DND-41 (cell line): Measurements from ENCODE around the gene UCP2.

Experiments
- ATAC-seq: fragments of 200-7000 bp; cut with Tn5 transposase; 3 replicates; pipeline ENCODE4 v1.9.1; 2021; ENCODE audit warnings: low read depth; ENCODE audit not compliant: insufficient read depth
- DNase-seq: peaks from one replicate; pipeline ENCODE4 v3.0.0-alpha.2; 2020
- H2AFZ ChIP-seq: 2 replicates; pipeline ENCODE4 v1.6.0; 2012; ENCODE audit warnings: low read depth, low read length
- H3K27ac ChIP-seq: 2 replicates; pipeline ENCODE4 v1.5.1; 2012; ENCODE audit warnings: low read length, inconsistent platforms
- H3K27me3 ChIP-seq: fragments of 200-600 bp; sonication (generic); 2 replicates; pipeline ENCODE4 v1.6.0; 2012; ENCODE audit warnings: low read length, mild to moderate bottlenecking, inconsistent platforms; ENCODE audit not compliant: insufficient read depth, poor library complexity
- H3K36me3 ChIP-seq: 2 replicates; pipeline ENCODE4 v1.5.1; 2012; ENCODE audit warnings: low read length, inconsistent platforms; ENCODE audit not compliant: insufficient read depth
- H3K4me1 ChIP-seq: 2 replicates; pipeline ENCODE4 v1.5.1; 2012; ENCODE audit warnings: mild to moderate bottlenecking, low read length; ENCODE audit not compliant: insufficient read depth
- H3K4me2 ChIP-seq: 2 replicates; pipeline ENCODE4 v1.6.0; 2012; ENCODE audit warnings: mild to moderate bottlenecking, moderate library complexity, low read length, inconsistent platforms; ENCODE audit not compliant: insufficient read depth
- H3K4me3 ChIP-seq, 2 experiments: fragments of 200-600 bp in 1 of 2; shearing (Covaris generic) in 1 of 2; 2 replicates each; pipeline ENCODE4 v1.5.1; 2012 to 2016; ENCODE audit warnings: inconsistent platforms in 2 of 2, low read length in 2 of 2, mild to moderate bottlenecking in 2 of 2, low read depth in 1 of 2, moderate library complexity in 1 of 2
- H3K79me2 ChIP-seq: 2 replicates; pipeline ENCODE4 v1.6.0; 2012; ENCODE audit warnings: low read length, inconsistent platforms; ENCODE audit not compliant: insufficient read depth
- H3K9ac ChIP-seq: 2 replicates; pipeline ENCODE4 v1.6.0; 2012; ENCODE audit warnings: low read depth, mild to moderate bottlenecking, inconsistent platforms, low read length, moderate library complexity
- H3K9me3 ChIP-seq: 2 replicates; pipeline ENCODE4 v1.5.1; 2012; ENCODE audit warnings: low read length, moderate library complexity, mild to moderate bottlenecking, inconsistent platforms; ENCODE audit not compliant: insufficient read depth, severe bottlenecking
- H4K20me1 ChIP-seq: 2 replicates; pipeline ENCODE4 v1.6.0; 2012; ENCODE audit warnings: low read length; ENCODE audit not compliant: insufficient read depth
- CTCF ChIP-seq: IDR thresholded peaks from 2 replicates; pipeline ENCODE4 v1.5.1; 2012; ENCODE audit warnings: borderline replicate concordance, low read length, moderate library complexity, mild to moderate bottlenecking; ENCODE audit not compliant: poor library complexity, severe bottlenecking; ENCODE audit errors: extremely low read depth
- EZH2 ChIP-seq: IDR thresholded peaks from 3 replicates; pipeline ENCODE4 v1.6.1; 2012; ENCODE audit warnings: borderline replicate concordance, low read depth, mild to moderate bottlenecking, moderate library complexity, low read length, inconsistent platforms; ENCODE audit not compliant: severe bottlenecking

The UCP2 gene

GRCh38 chr11:73999581-74000306, 17.1 kb upstream of the UCP2 start:
- Histone ChIP-seq H3K27me3 (no peaks in the 10 kb centered on the region), H3K4me2 (no peak overlapping the region), H3K4me1 (peaks cover 16% of the 10 kb centered on the region), H3K9me3 (no peaks in the 10 kb centered on the region), H3K27ac (no peak overlapping the region), H3K4me3 (no peak overlapping the region), H4K20me1 (no peaks in the 10 kb centered on the region), H3K36me3 (no peaks in the 10 kb centered on the region), H3K79me2 (no peaks in the 10 kb centered on the region), H2AFZ (no peak overlapping the region), H3K9ac (no peak overlapping the region)
- ATAC-seq (no peak), DNase-seq (no peak)
- TF ChIP-seq EZH2 = no peak
- no peak for TF ChIP-seq CTCF

- DNase-seq (no peak), ATAC-seq (no peak)
- no peak overlapping the region for H3K4me3 ChIP-seq
- H3K9me3 ChIP-seq = no peaks in the 10 kb centered on the region
- H4K20me1 ChIP-seq = no peaks in the 10 kb centered on the region
- H3K4me1 ChIP-seq = peaks cover 18% of the 10 kb centered on the region
- H3K27me3 ChIP-seq = no peaks in the 10 kb centered on the region
- H3K4me2 ChIP-seq = no peak overlapping the region
- TF ChIP-seq CTCF (no peak), EZH2 (no peak)
- H2AFZ ChIP-seq = no peak overlapping the region
- no peak overlapping the region for H3K9ac ChIP-seq
- H3K27ac ChIP-seq = no peak overlapping the region
- H3K36me3 ChIP-seq = no peaks in the 10 kb centered on the region
- H3K79me2 ChIP-seq = no peaks in the 10 kb centered on the region
These were observed 16.4 kb upstream of the UCP2 start for GRCh38 chr11:73998846-73999575.

- no peaks in the 10 kb centered on the region for H3K79me2 ChIP-seq
- no peak for DNase-seq
- no peak for ATAC-seq
- peaks cover 18% of the 10 kb centered on the region for H3K4me1 ChIP-seq
- TF ChIP-seq CTCF (no peak), EZH2 (no peak)
- H4K20me1 ChIP-seq = no peaks in the 10 kb centered on the region
- no peaks in the 10 kb centered on the region for H3K9me3 ChIP-seq
- H3K27me3 ChIP-seq = no peaks in the 10 kb centered on the region
- no peak overlapping the region for H3K4me3 ChIP-seq
- no peak overlapping the region for H3K27ac ChIP-seq
- no peak overlapping the region for H3K4me2 ChIP-seq
- H2AFZ ChIP-seq = no peak overlapping the region
- H3K9ac ChIP-seq = no peak overlapping the region
- no peaks in the 10 kb centered on the region for H3K36me3 ChIP-seq
These were observed 14.6 kb upstream of the UCP2 start for GRCh38 chr11:73997120-73997770.
